Loucy (cell line): ENCODE data around the gene KRT35.

ENCODE experiments used
- EZH2phosphoT487 ChIP-seq: fragments of 200-600 bp; IDR thresholded peaks from 2 replicates; pipeline ENCODE4 v1.6.1; 2018; ENCODE audit warnings: antibody characterized with exemption, mild to moderate bottlenecking, moderate library complexity, borderline replicate concordance
- TF ChIP-seq, protein P1 (sequence below): fragments of 200-600 bp; sonication (generic); conservative IDR thresholded peaks from 2 replicates; pipeline ENCODE4 v1.5.1; 2014; ENCODE audit warnings: mild to moderate bottlenecking, antibody characterized with exemption, low read length

DNA sequence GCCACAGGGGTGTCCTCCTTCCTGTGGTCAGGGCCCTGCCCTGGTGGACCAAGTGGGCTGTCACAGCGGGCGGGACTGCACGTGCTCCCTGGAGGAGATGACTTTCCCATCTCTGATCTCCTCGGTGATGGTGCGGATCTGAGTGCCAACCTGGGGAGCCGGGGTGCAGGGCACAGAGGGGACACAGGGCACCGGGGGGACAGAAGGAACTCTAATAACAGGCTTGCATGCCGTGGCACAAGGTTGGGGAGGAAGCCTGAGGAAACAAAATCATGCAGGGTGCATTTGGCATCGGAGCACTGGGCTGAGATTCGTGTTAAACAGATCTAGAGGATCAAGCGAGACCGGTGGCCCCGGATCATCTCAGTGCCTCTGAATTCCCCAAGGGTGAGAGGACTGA lies 5.4 kb upstream of the KRT35 start:
- TF ChIP-seq, protein P1, sequence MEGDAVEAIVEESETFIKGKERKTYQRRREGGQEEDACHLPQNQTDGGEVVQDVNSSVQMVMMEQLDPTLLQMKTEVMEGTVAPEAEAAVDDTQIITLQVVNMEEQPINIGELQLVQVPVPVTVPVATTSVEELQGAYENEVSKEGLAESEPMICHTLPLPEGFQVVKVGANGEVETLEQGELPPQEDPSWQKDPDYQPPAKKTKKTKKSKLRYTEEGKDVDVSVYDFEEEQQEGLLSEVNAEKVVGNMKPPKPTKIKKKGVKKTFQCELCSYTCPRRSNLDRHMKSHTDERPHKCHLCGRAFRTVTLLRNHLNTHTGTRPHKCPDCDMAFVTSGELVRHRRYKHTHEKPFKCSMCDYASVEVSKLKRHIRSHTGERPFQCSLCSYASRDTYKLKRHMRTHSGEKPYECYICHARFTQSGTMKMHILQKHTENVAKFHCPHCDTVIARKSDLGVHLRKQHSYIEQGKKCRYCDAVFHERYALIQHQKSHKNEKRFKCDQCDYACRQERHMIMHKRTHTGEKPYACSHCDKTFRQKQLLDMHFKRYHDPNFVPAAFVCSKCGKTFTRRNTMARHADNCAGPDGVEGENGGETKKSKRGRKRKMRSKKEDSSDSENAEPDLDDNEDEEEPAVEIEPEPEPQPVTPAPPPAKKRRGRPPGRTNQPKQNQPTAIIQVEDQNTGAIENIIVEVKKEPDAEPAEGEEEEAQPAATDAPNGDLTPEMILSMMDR = no peak
- TF ChIP-seq EZH2phosphoT487 = no peak
